HepG2 (cell line): ENCODE data around the gene CPB2. TPM values are rescaled to one million over a fixed set of nuclear protein-coding genes. Genes with fewer than 3 reads are reported as not detected.

ENCODE experiments used
- ATF2 ChIP-seq: sonication (generic); formaldehyde crosslinking; IDR thresholded peaks from 2 replicates; pipeline ENCODE4 v1.4.0; 2020; ENCODE audit warnings: missing genetic modification reagents
- CCAR2 ChIP-seq: fragments of 200-400 bp; formaldehyde crosslinking; optimal IDR thresholded peaks from 2 replicates; pipeline ENCODE3; 2018; ENCODE audit warnings: low read depth, mild to moderate bottlenecking, low read length, moderate library complexity
- CENPT ChIP-seq: sonication (generic); formaldehyde crosslinking; IDR thresholded peaks from 2 replicates; pipeline ENCODE4 v1.8.0; 2022; ENCODE audit warnings: low read depth, mild to moderate bottlenecking, moderate library complexity, missing genetic modification reagents
- CSRNP1 ChIP-seq: sonication (generic); formaldehyde crosslinking; IDR thresholded peaks from 2 replicates; pipeline ENCODE4 v1.8.1; 2023; ENCODE audit warnings: mild to moderate bottlenecking, missing genetic modification reagents
- DNMT1 ChIP-seq: sonication (generic); formaldehyde crosslinking; IDR thresholded peaks from 2 replicates; pipeline ENCODE4 v1.5.1; 2020; ENCODE audit warnings: mild to moderate bottlenecking, missing genetic modification reagents
- FOXP4 ChIP-seq: sonication (generic); formaldehyde crosslinking; IDR thresholded peaks from 2 replicates; pipeline ENCODE4 v1.4.0; 2020; ENCODE audit warnings: missing genetic modification reagents
- HOXA3 ChIP-seq: sonication (generic); formaldehyde crosslinking; IDR thresholded peaks from 2 replicates; pipeline ENCODE4 v1.5.0; 2020; ENCODE audit warnings: missing genetic modification reagents
- KAT8 ChIP-seq: IDR thresholded peaks from 2 replicates; pipeline ENCODE4 v1.6.1; 2016; ENCODE audit warnings: missing genetic modification reagents, missing compliant biosample characterization
- KDM3A ChIP-seq: IDR thresholded peaks from 2 replicates; pipeline ENCODE4 v1.6.1; 2018; ENCODE audit warnings: low read depth, missing compliant biosample characterization
- MIER2 ChIP-seq: IDR thresholded peaks from 2 replicates; pipeline ENCODE4 v1.6.1; 2016; ENCODE audit warnings: missing biosample characterization, missing genetic modification reagents
- MZF1 ChIP-seq: sonication (generic); formaldehyde crosslinking; IDR thresholded peaks from 2 replicates; pipeline ENCODE4 v1.8.1; 2023; ENCODE audit warnings: mild to moderate bottlenecking, missing genetic modification reagents, borderline replicate concordance
- NFKB2 ChIP-seq: sonication (generic); formaldehyde crosslinking; IDR thresholded peaks from 2 replicates; pipeline ENCODE4 v1.4.0; 2020; ENCODE audit warnings: missing genetic modification reagents, borderline replicate concordance
- PHF5A ChIP-seq: IDR thresholded peaks from one replicate; pipeline ENCODE4 v1.6.1; 2018; ENCODE audit warnings: low read depth, missing genetic modification reagents; ENCODE audit not compliant: unreplicated experiment
- RARA ChIP-seq: IDR thresholded peaks from 2 replicates; pipeline ENCODE4 v1.6.1; 2016; ENCODE audit warnings: missing genetic modification reagents, missing compliant biosample characterization
- RARG ChIP-seq: sonication (generic); formaldehyde crosslinking; IDR thresholded peaks from 2 replicates; pipeline ENCODE4 v1.4.0; 2020; ENCODE audit warnings: low read depth, mild to moderate bottlenecking, missing genetic modification reagents
- ZIK1 ChIP-seq: sonication (generic); formaldehyde crosslinking; IDR thresholded peaks from 2 replicates; pipeline ENCODE4 v1.5.0; 2020; ENCODE audit warnings: mild to moderate bottlenecking, low read depth, missing genetic modification reagents, borderline replicate concordance
- ZKSCAN5 ChIP-seq: sonication (generic); formaldehyde crosslinking; IDR thresholded peaks from 2 replicates; pipeline ENCODE4 v1.5.1; 2020; ENCODE audit warnings: mild to moderate bottlenecking, missing genetic modification reagents
- ZNF180 ChIP-seq: sonication (generic); formaldehyde crosslinking; IDR thresholded peaks from 2 replicates; pipeline ENCODE4 v1.4.0; 2020; ENCODE audit warnings: low read depth, missing genetic modification reagents, borderline replicate concordance
- ZNF383 ChIP-seq: sonication (generic); formaldehyde crosslinking; IDR thresholded peaks from 2 replicates; pipeline ENCODE4 v1.4.0; 2020; ENCODE audit warnings: missing genetic modification reagents, mild to moderate bottlenecking, borderline replicate concordance
- ZNF460 ChIP-seq: sonication (generic); formaldehyde crosslinking; IDR thresholded peaks from 2 replicates; pipeline ENCODE4 v1.5.1; 2020; ENCODE audit warnings: missing genetic modification reagents, mild to moderate bottlenecking, borderline replicate concordance
- ZNF484 ChIP-seq: sonication (generic); formaldehyde crosslinking; IDR thresholded peaks from 2 replicates; pipeline ENCODE4 v1.5.1; 2020; ENCODE audit warnings: mild to moderate bottlenecking, low read depth, missing genetic modification reagents, borderline replicate concordance
- ZNF564 ChIP-seq: sonication (generic); formaldehyde crosslinking; IDR thresholded peaks from 2 replicates; pipeline ENCODE4 v1.8.1; 2023; ENCODE audit warnings: mild to moderate bottlenecking, missing genetic modification reagents
- ZNF724P ChIP-seq: sonication (generic); formaldehyde crosslinking; IDR thresholded peaks from 2 replicates; pipeline ENCODE4 v1.8.0; 2022; ENCODE audit warnings: missing genetic modification reagents, borderline replicate concordance
- ZNF780A ChIP-seq: sonication (generic); formaldehyde crosslinking; IDR thresholded peaks from 2 replicates; pipeline ENCODE4 v1.8.0; 2022; ENCODE audit warnings: mild to moderate bottlenecking, missing genetic modification reagents, moderate library complexity
- ZSCAN29 ChIP-seq: sonication (generic); formaldehyde crosslinking; conservative IDR thresholded peaks from 2 replicates; pipeline ENCODE4 v1.4.0; 2020; ENCODE audit warnings: mild to moderate bottlenecking, missing genetic modification reagents
- polyA plus RNA-seq, 8 experiments: library from polyadenylated mRNA; depleted of rRNA in 3 of 8; stranded (reverse) in 7 of 8; unstranded in 1 of 8; fragments of >200 nt; fragmentation: Illumina TruSeq in 4 of 8; extraction: Trizol in 4 of 8; gene quantifications; 2 replicates each; pipeline versions ENCODE4 v1.2.1 to v1.2.3, GENCODE V29; 2011 to 2016; ENCODE audit warnings: low read depth in 4 of 8, missing spikeins in 1 of 8, mixed read lengths in 1 of 8; ENCODE audit not compliant: insufficient read depth in 1 of 8
- total RNA-seq, 5 experiments: library from RNA; depleted of rRNA; stranded (reverse); fragments of >200 nt; fragmentation: Illumina TruSeq; extraction: Trizol; gene quantifications; 2 replicates each; pipeline ENCODE4 v1.2.3, GENCODE V29; 2016; ENCODE audit warnings: low read depth in 1 of 5

CPB2 gene
- total and polyA plus RNA-seq, 2 of the 13 experiments (the other 11 are each of a cell fraction or from before 2014, with no cell fraction given) = 125 to 140 TPM

- no peak for TF ChIP-seq MIER2 (CRISPR knock-in tag)
- TF ChIP-seq RARA (CRISPR knock-in tag) = no peak
- TF ChIP-seq ZSCAN29 = 0 out of 2 replicates have a peak, but pooled peaks have one; percentile 27
- TF ChIP-seq DNMT1 (CRISPR knock-in tag) = no peak
- no peak for TF ChIP-seq KDM3A (CRISPR knock-in tag)
- no peak for TF ChIP-seq PHF5A (CRISPR knock-in tag)
- TF ChIP-seq ZNF460 (CRISPR knock-in tag) = no peak
- TF ChIP-seq ZNF383 (CRISPR knock-in tag) = no peak
- no peak for TF ChIP-seq CCAR2
- TF ChIP-seq FOXP4 (CRISPR knock-in tag) = 0 out of 2 replicates have a peak, but pooled peaks have one; percentile 19
- TF ChIP-seq ZNF484 = no peak
- TF ChIP-seq ZNF724P = peak; percentile 61; the same call in 1 of the 2 replicates
- TF ChIP-seq ZNF564 (CRISPR knock-in tag) = peak; percentile 46; the same call in 1 of the 2 replicates
- no peak for TF ChIP-seq CENPT (CRISPR knock-in tag)
- no peak; the same call in 1 of the 2 replicates for TF ChIP-seq ZNF780A (CRISPR knock-in tag)
- peak; percentile 56; the same call in 1 of the 2 replicates for TF ChIP-seq CSRNP1 (CRISPR knock-in tag)
- TF ChIP-seq ATF2 (CRISPR knock-in tag) = no peak; the same call in 1 of the 2 replicates
- TF ChIP-seq KAT8 (CRISPR knock-in tag) = peak; percentile 98
- TF ChIP-seq ZKSCAN5 = no peak
- 0 out of 2 replicates have a peak, but pooled peaks have one; percentile 48 for TF ChIP-seq RARG (CRISPR knock-in tag)
- TF ChIP-seq ZIK1 (CRISPR knock-in tag) = 0 out of 2 replicates have a peak, but pooled peaks have one; percentile 45
- no peak for TF ChIP-seq MZF1 (CRISPR knock-in tag)
- no peak for TF ChIP-seq ZNF180 (CRISPR knock-in tag)
- TF ChIP-seq NFKB2 (CRISPR knock-in tag) = peak; percentile 24; the same call in 1 of the 2 replicates
- peak; percentile 92 for TF ChIP-seq HOXA3
Observed at GRCh38 chr13:46052319-46053161, 52.3 kb downstream of the CPB2 start, which contains the start of gene ZC3H13 (continued).
